ENCODE results near the gene CAMKV. TPM values are rescaled to one million over a fixed set of nuclear protein-coding genes. Genes with fewer than 3 reads are reported as not detected.

CAMKV gene
- total RNA-seq, 1 donor from 2014 or later = not detected

Other genes starting within 250 kb of the CAMKV start
- 81.4 TPM for gene APEH, start 195.6 kb downstream of the CAMKV start, total RNA-seq
- gene MST1, start 180.4 kb downstream of the CAMKV start, total RNA-seq = 6.4 TPM
- 59.4 TPM for gene RNF123, start 180.3 kb downstream of the CAMKV start, total RNA-seq
- gene AMIGO3, start 150.2 kb downstream of the CAMKV start, total RNA-seq = 0.35 TPM
- 19.5 TPM for gene GMPPB, start 146.0 kb downstream of the CAMKV start, total RNA-seq
- 19.7 TPM for gene IP6K1, start 83.4 kb downstream of the CAMKV start, total RNA-seq
- gene CDHR4, start 70.0 kb downstream of the CAMKV start, total RNA-seq = not detected
- 1.9 TPM for gene INKA1, start 66.6 kb downstream of the CAMKV start, total RNA-seq
- 20.0 TPM for gene UBA7, start 56.0 kb downstream of the CAMKV start, total RNA-seq
- gene TRAIP, start 13.3 kb downstream of the CAMKV start, total RNA-seq = 2.0 TPM
- gene MST1R, start 34.0 kb upstream of the CAMKV start, total RNA-seq = 1.2 TPM
- gene MON1A, start 59.9 kb upstream of the CAMKV start, total RNA-seq = 9.4 TPM
- gene RBM6, start 70.2 kb upstream of the CAMKV start, total RNA-seq = 37.9 TPM
- gene RBM5, start 219.0 kb upstream of the CAMKV start, total RNA-seq = 85.3 TPM

All from cardiac septum (tissue), 1 donor.